ENCODE data around the gene PRRG2.
A peak's percentile ranks its signal among the peaks of the same experiment; 100 is the strongest.

Gene PRRG2

GRCh38 chr19:49581007-49581508 is at the start of gene PRRG2:
Gene PRRG2 (plus strand): TSS chr19:49581316. CDS start chr19:49583220, 1,904 bp downstream.
- peak within 1 kb of the TSS; percentile 99 for H3K4me3 ChIP-seq (ENCODE audit: low read length)
- DNase-seq (ENCODE audit: low read depth), result no peak
- TF ChIP-seq, protein P1, sequence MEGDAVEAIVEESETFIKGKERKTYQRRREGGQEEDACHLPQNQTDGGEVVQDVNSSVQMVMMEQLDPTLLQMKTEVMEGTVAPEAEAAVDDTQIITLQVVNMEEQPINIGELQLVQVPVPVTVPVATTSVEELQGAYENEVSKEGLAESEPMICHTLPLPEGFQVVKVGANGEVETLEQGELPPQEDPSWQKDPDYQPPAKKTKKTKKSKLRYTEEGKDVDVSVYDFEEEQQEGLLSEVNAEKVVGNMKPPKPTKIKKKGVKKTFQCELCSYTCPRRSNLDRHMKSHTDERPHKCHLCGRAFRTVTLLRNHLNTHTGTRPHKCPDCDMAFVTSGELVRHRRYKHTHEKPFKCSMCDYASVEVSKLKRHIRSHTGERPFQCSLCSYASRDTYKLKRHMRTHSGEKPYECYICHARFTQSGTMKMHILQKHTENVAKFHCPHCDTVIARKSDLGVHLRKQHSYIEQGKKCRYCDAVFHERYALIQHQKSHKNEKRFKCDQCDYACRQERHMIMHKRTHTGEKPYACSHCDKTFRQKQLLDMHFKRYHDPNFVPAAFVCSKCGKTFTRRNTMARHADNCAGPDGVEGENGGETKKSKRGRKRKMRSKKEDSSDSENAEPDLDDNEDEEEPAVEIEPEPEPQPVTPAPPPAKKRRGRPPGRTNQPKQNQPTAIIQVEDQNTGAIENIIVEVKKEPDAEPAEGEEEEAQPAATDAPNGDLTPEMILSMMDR (conservative IDR thresholded peaks at IDR 0.05; ENCODE audit: low read depth, low read length), result no peak

DNA sequence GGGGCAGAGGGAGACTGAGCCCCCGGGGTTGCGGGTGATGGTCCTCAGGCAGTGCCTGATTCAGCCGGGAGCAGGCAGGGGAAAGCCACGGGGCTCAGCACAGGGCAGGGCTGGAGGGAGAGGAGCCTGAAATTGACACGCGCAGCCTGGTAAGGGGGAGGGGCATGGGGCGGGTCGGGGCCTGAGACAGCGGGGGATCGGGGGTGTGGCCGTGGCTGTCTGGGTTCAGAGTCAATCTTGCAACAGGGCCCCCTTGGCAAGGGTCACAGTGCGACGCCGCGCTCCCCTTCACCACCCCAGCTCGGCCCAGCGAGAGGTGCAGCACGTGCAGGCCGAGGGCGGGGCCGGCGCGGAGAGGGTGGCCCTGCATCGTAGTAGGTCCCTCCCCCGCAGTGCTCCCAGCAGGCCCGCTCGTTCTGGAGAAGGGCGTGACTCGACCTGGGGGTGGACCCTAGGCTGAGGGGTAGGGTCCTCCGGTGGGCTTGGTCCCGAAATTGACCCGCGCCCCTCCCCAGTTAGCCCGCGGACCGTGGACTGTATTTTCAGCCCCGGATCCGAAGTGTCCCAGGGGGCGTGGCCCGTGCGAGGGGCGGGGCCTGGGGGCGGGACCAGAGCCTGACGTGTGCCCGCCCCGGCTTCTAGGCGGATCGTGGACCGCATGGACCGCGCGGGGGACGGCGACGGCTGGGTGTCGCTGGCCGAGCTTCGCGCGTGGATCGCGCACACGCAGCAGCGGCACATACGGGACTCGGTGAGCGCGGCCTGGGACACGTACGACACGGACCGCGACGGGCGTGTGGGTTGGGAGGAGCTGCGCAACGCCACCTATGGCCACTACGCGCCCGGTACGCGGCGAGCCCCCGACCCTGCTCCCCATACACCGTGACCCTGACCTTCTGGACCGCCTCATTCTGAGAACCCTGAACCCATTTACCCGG is 47.3 kb upstream of the PRRG2 start:
- no peak for DNase-seq (ENCODE audit: low read depth)
- TF ChIP-seq, protein P1 (conservative IDR thresholded peaks at IDR 0.05; ENCODE audit: low read depth, low read length), result peak; percentile 39
- peak overlapping the region; percentile 67 for H3K4me3 ChIP-seq (ENCODE audit: low read length)

GRCh38 chr19:49534632-49535385 is 46.3 kb upstream of the PRRG2 start:
- TF ChIP-seq, protein P1 (conservative IDR thresholded peaks at IDR 0.05; ENCODE audit: low read depth, low read length), result no peak
- H3K4me3 ChIP-seq (ENCODE audit: low read length), result peak overlapping the region; percentile 67
- DNase-seq (ENCODE audit: low read depth), result no peak

GRCh38 chr19:49536921-49537462 is 44.1 kb upstream of the PRRG2 start:
- H3K4me3 ChIP-seq (ENCODE audit: low read length), result no peak overlapping the region
- DNase-seq (ENCODE audit: low read depth), result no peak
- TF ChIP-seq, protein P1 (conservative IDR thresholded peaks at IDR 0.05; ENCODE audit: low read depth, low read length), result no peak

DNA sequence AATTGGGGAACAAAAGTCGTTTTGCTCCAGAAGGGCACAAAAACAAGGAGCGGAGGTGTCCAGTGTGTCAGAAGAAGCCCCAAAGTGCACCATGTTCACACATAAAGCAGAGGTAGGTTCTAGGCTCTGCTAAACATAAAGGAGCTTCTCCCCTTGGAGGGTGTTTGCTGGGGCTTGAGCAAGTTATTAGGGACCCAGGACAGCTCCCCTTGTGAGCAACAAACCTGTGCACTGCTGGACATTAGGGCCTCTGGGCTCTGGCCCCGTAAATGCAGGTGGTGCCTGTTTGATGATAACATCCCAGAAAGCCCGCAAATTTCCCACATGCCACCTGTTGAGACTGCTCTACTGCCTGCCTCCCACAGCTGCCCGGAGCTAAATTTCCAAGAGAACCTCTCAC is 42.5 kb upstream of the PRRG2 start:
- no peak overlapping the region for H3K4me3 ChIP-seq (ENCODE audit: low read length)
- DNase-seq (ENCODE audit: low read depth), result no peak
- TF ChIP-seq, protein P1 (conservative IDR thresholded peaks at IDR 0.05; ENCODE audit: low read depth, low read length), result no peak

- DNase-seq (ENCODE audit: low read depth), result no peak
- TF ChIP-seq, protein P1 (conservative IDR thresholded peaks at IDR 0.05; ENCODE audit: low read depth, low read length), result no peak
- no peak overlapping the region for H3K4me3 ChIP-seq (ENCODE audit: low read length)
Observed at GRCh38 chr19:49539192-49539952, 41.7 kb upstream of the PRRG2 start.
